Keratinocyte (primary cell): Measurements from ENCODE around the gene TBX18.
A peak's percentile ranks its signal among the peaks of the same experiment; 100 is the strongest.

Experiments used
- CTCF ChIP-seq, 3 experiments: IDR thresholded peaks in 1 of 3; conservative IDR thresholded peaks in 1 of 3; optimal IDR thresholded peaks in 1 of 3; 2 replicates in 2 of 3; 3 replicates in 1 of 3; pipeline versions ENCODE3 to v1.5.1; 2011; ENCODE audit warnings: low read length in 3 of 3, mild to moderate bottlenecking in 3 of 3, moderate library complexity in 2 of 3, control low read depth in 1 of 3, inconsistent platforms in 1 of 3; ENCODE audit not compliant: insufficient read depth in 2 of 3; ENCODE audit errors: extremely low read depth in 1 of 3
- EZH2 ChIP-seq: IDR thresholded peaks from one replicate; pipeline ENCODE4 v1.6.1; 2012; ENCODE audit warnings: inconsistent platforms, mild to moderate bottlenecking, low read length, moderate library complexity

- no peak for TF ChIP-seq CTCF (optimal IDR thresholded peaks at IDR 0.05 in 1 of 3, IDR thresholded peaks at IDR 0.05 in 1 of 3, conservative IDR thresholded peaks at IDR 0.05 in 1 of 3; ENCODE audit: extremely low read depth in 1 of 3, insufficient read depth in 2 of 3, low read length in 3 of 3)
- peak; percentile 40 for TF ChIP-seq EZH2
Observed at GRCh38 chr6:84766118-84766798, 1.9 kb upstream of the TBX18 start.
